ENCODE results near the gene ABCC2.

The ABCC2 gene

GRCh38 chr10:99770408-99771045, 11.9 kb upstream of the ABCC2 start:
- DNase-seq (ENCODE audit: low read depth in 2 of 2), result no peak

- no peak for DNase-seq (ENCODE audit: low read depth in 2 of 2)
Observed at GRCh38 chr10:99775850-99776249, 6.6 kb upstream of the ABCC2 start.

- no peak for DNase-seq (ENCODE audit: low read depth in 2 of 2)
Observed at GRCh38 chr10:99777918-99778714, 4.3 kb upstream of the ABCC2 start.

- no peak for DNase-seq (ENCODE audit: low read depth in 2 of 2)
Observed at GRCh38 chr10:99779335-99779734, 3.1 kb upstream of the ABCC2 start.

- DNase-seq (ENCODE audit: low read depth in 2 of 2), result no peak
Observed at GRCh38 chr10:99781734-99782429, 558 bp upstream of the ABCC2 start.

GRCh38 chr10:99784016-99784726, 1.7 kb downstream of the ABCC2 start:
- no peak for DNase-seq (ENCODE audit: low read depth in 2 of 2)

- no peak for DNase-seq (ENCODE audit: low read depth in 2 of 2)
Observed at GRCh38 chr10:99784727-99785441, 2.4 kb downstream of the ABCC2 start.

GRCh38 chr10:99785646-99786045, 3.2 kb downstream of the ABCC2 start:
- DNase-seq (ENCODE audit: low read depth in 2 of 2), result no peak

GRCh38 chr10:99787311-99787710, 4.9 kb downstream of the ABCC2 start:
- no peak for DNase-seq (ENCODE audit: low read depth in 2 of 2)

- no peak for DNase-seq (ENCODE audit: low read depth in 2 of 2)
Observed at GRCh38 chr10:99787782-99788445, 5.5 kb downstream of the ABCC2 start.

- DNase-seq (ENCODE audit: low read depth in 2 of 2), result no peak
Observed at GRCh38 chr10:99788598-99789256, 6.3 kb downstream of the ABCC2 start.

- no peak for DNase-seq (ENCODE audit: low read depth in 2 of 2)
Observed at GRCh38 chr10:99791831-99792230, 9.4 kb downstream of the ABCC2 start.

GRCh38 chr10:99793819-99794218, 11.4 kb downstream of the ABCC2 start:
- no peak for DNase-seq (ENCODE audit: low read depth in 2 of 2)

GRCh38 chr10:99796928-99797327, 14.5 kb downstream of the ABCC2 start:
- no peak for DNase-seq (ENCODE audit: low read depth in 2 of 2)

- no peak for DNase-seq (ENCODE audit: low read depth in 2 of 2)
Observed at GRCh38 chr10:99798031-99798430, 15.6 kb downstream of the ABCC2 start.

- no peak for DNase-seq (ENCODE audit: low read depth in 2 of 2)
Observed at GRCh38 chr10:99798920-99799319, 16.5 kb downstream of the ABCC2 start.

- DNase-seq (ENCODE audit: low read depth in 2 of 2), result no peak
Observed at GRCh38 chr10:99799613-99800012, 17.2 kb downstream of the ABCC2 start.

GRCh38 chr10:99804471-99804870, 22.0 kb downstream of the ABCC2 start:
- no peak for DNase-seq (ENCODE audit: low read depth in 2 of 2)

- DNase-seq (ENCODE audit: low read depth in 2 of 2), result no peak
Observed at GRCh38 chr10:99805190-99805589, 22.8 kb downstream of the ABCC2 start.

- DNase-seq (ENCODE audit: low read depth in 2 of 2), result no peak
Observed at GRCh38 chr10:99806091-99806490, 23.7 kb downstream of the ABCC2 start.

Measured in stimulated activated CD8-positive, alpha-beta memory T cell treated with anti-CD3 and anti-CD28 coated beads, Interleukin-15, amount 100 ng/mL, for 48 hours (primary cell).